GM21528 (cell line): ENCODE measurements around the gene DNMT1.

ENCODE experiments used
- ATAC-seq: cut with Tn5 transposase; IDR thresholded peaks from one replicate; pipeline ENCODE4 v1.9.1; 2021; ENCODE audit warnings: mild to moderate bottlenecking, moderate library complexity; ENCODE audit not compliant: unreplicated experiment, low FRiP score

The DNMT1 gene

DNA sequence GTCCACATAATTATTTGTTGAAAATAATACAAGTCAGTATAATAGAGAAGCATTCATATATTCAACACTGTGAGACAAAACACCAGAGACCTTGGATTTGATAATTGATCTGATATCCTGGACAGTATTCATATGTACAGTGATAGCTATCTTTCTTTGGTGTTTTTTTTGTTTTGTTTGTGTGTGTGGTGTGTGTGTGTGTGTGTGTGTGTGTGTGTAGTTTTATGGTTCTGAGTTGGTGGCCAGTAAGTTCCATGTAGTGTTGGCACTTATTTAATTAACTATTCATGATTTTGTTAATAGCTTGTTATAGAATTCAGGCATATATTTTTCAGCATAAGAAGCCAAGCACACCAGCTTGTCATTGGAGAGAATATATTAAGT, 90.6 kb downstream of the DNMT1 start:
- no peak for ATAC-seq

DNA sequence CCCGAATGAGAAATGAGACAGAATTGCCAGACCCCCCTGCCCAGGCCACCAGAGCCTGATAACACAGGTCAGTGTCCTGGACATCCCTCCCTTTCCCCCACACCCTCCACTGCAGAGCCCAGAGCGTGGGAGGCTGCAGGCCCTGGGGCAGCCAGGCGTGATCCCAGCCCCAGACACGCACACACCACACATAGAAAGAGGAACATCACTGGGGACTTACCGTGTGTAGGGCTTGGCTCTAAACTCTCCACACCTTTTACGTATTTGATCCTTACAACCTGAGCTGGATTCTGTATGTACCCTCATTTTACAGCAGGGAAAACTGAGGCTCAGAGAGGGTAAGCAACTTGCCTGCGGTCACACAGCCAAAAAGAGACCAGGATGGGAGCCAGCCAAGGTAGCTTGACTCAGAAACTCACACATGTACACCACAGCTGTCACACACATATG, 91.9 kb downstream of the DNMT1 start:
- ATAC-seq: no peak

- no peak for ATAC-seq
These were observed 94.5 kb downstream of the DNMT1 start for GRCh38 chr19:10100163-10100785.

GRCh38 chr19:10096615-10096963, 98.2 kb downstream of the DNMT1 start:
- no peak for ATAC-seq

DNA sequence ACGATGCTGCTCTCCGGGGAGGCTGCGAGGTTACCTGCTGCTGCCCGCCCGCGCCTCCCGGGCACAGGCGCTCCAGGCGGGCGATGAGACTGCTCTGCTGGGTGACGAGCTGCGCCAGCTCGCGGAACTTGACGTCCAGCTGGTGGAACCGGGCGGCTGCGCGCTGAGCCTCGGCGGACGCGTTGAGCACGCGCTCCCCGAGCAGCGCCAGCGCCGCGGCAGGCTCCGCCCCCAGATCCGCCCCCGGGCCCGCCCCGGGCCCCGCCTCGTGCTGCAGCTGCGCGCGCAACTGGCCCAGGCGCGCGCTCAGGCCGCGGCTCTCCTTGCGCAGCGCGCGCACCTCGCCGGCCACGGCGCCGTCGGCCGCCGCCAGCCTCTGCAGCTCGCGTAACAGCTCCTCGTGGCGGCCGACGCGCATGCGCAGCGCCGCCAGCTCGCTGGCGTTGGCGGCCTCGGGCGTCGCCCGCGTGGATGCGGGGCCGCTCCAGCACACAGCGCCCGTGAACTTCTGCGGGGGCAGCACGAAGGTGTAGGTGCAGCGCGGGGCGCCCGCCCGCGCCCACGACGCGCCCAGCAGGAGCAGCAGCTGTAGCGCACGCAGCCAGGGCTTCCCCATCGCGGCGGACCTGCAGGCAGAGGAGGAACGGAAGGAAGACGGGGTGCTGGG, 98.7 kb downstream of the DNMT1 start:
- ATAC-seq: peak; percentile 60

DNA sequence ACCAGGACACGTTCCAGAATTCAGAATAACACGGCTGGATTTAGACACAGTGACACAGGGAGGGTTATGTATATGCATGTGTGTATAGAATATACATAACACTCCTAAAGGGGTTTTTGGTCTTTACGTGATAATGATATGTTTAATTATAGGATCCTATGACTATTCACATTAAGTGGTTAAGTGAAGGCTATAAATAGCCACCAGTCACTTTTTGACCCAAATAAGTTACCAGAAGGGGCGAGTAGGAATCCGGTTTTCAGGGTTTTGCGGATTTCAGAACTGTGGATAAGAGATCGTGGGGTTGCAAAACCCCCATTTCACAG, 99.2 kb downstream of the DNMT1 start:
- ATAC-seq: no peak

GRCh38 chr19:10093295-10094186, 101.2 kb downstream of the DNMT1 start:
- ATAC-seq: no peak

DNA sequence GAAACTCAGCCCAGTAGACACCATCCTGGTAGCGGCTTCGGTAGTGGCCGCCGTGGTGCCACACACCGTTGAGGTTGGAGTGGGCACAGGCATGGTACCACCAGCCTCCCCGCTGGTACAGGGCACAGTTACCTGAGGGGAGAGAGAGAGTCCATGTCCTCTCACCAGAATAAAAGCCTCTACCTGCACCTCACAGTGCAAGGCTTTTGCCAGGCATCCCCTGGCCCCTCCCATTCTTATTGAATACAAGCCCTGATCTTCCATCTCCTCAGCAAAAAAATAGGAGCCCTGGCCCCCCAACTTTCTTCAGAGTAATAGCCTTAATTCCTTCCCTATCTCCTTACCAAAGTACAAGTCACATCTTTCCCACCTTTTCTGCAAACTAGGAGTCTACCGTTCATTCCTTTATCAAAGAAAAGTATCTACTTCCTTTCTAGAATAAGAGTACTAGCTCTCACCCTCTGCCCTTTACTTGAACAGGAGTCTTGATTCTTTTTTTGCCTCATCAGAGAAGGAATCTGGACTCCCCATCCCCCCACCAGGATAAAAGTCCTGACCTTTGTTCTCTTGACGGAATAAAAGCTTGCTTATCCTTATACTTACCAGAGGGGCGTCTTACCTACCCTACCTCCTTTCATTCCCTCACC, 102.0 kb downstream of the DNMT1 start:
- ATAC-seq: no peak

DNA sequence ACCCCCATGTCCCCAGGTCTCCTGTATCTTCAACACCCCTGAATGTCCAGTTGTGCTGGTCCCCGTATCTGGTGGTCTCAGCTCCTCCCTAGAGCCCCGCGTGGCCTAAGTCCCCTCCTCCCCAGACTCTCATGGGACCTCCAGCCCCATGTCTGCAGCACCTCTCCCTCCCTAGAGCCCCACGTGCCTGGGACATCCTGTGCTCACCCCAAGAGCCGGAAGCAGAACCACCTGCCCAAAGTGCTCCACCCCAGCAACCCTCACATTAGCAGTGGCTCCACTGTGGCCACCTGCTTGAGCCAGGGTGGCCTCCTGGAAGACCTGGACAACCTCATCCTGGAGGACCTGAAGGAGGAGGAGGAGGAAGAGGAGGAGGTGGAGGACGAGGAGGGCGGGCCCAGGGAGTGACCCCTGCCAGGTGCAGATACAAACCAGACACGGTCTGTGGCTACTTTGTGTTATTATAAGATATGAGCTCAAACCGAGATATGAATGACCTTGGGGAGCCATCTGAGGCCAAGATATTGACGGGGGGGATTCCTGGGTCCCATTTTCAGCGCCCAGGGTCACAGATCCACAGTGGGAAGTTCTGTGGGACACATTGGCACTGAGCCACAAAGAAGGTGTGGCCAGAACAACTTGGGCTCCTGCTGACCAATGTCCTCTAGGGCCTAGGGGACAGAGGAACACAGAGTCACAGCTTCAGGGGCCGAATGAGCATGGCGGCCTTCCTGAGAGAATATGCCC, 102.7 kb downstream of the DNMT1 start:
- no peak for ATAC-seq

DNA sequence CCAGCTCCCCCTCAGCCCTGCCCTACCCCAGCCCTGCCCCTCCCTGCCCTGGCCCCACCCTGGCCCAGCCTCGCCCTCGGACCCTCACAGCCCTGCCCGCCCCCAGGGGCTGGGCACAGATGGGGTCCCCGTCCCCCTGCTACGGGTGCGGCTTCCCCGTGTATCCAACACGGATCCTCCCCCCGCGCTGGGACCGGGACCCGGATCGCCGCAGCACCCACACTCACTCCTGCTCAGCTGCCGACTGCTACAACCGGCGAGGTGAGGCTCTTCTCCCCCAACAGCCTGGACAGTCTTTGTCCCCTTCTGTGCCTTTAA, 103.4 kb downstream of the DNMT1 start:
- ATAC-seq: no peak

DNA sequence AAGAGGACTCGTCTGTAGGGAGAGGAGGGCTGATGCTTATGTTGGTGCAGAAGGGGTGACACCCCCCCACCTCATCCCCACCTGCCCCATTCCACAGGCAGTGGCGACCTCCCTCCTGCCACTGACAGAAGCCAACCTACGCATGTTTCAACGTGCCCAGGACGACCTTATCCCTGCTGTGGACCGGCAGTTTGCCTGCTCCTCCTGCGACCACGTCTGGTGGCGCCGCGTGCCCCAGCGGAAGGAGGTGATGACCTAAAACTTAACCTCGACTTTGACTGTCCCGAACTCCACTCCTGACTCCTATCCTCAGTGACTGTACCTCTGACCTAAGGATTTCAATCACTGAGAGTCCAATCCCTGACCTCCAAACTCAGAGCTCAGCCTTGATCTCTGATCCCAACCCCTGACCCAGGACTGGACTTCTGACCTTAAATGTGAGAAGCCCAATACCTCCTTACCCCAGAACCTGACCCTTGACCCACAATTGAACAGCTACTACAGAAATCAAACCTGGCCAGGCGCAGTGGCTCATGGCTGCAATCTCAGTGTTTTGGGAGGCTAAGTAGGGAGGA, 104.9 kb downstream of the DNMT1 start:
- no peak for ATAC-seq

GRCh38 chr19:10088949-10089554, 105.7 kb downstream of the DNMT1 start:
- no peak for ATAC-seq

DNA sequence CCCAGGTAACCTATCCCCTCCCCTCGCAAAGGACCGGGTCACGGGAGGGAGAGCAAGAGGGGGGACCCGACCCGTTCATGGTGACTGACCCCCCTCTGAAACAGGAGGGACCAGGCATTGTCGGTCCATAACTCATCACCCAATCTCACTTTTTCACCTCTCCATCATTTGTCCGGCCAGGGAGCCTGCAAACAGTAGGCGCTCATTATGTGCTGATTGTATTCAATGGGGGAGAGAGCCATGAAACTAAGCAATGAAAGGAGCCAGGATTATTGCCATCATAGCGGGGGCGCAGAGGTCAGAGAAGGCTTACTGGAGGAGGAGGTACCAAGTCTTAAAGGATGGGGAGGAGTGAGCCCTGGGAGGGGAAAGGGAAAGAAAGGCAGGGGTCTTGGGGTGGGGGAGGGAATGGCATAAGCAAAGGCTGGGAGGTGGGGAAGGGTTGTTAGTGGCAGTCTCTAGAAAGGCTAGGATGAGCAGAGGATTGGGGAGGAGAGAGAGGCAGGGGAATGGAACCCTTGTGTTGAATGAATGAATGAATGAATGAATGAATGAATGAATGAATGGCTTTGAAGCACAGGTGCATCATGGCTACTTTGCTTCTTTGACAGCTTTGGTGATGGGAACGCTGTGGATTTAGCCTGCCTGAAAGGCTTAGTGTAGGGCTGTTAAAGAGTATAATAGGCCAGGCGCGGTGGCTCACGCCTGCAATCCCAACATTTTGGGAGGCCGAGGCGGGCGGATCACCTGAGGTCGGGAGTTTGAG, 107.3 kb downstream of the DNMT1 start:
- ATAC-seq: no peak

DNA sequence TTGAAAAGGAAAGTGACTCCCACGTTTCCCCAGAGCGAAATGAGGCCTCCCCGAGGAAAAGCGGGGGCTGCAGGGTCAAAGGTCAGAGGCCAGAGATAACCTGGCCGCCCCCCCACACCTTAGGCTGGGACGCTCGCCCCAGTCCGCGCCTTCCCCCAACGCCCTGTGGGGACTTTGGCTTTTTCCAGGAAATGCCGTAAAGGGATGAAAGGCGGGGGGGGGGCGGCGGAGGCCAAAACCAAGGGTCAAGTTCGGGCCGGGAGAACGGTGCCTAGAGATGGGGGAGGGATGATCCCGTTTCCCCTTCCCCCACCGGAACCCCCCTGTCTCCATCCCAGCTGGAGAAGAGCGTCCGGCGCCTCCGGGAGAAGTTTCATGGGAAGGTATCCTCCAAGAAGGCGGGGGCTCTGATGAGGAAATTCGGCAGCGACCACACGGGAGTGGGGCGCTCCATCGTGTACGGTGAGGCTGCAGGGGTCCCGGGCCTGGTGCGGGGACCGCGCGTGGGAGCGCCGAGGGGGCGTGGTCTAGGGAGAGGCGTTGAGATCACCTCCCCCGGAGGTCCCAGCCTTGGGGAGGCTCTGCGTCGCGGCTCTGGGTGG, 108.1 kb downstream of the DNMT1 start:
- no peak for ATAC-seq

GRCh38 chr19:10085641-10086590, 108.8 kb downstream of the DNMT1 start, which contains the start of gene SHFL:
TSS of gene SHFL (plus strand) at chr19:10086317. CDS start at chr19:10086428, 111 bp downstream.
- peak; percentile 74 for ATAC-seq

DNA sequence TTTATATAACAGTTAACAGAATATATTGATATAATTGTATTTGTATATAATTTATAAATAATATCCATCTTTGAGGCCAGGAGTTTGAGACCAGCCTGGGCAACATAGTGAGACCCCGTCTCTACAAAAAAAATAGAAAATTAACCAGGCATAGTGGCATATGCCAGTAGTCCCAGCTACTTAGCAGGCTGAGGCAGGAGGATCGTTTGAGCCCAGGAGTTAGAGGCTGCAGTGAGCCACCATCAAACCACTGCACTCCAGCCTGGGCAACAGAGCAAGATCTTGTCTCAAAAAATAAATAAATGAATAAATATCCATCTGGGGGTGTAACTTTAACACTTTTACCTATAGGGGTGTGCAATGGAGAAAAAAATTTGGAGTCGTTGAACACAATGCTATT, 110.0 kb downstream of the DNMT1 start:
- no peak for ATAC-seq

DNA sequence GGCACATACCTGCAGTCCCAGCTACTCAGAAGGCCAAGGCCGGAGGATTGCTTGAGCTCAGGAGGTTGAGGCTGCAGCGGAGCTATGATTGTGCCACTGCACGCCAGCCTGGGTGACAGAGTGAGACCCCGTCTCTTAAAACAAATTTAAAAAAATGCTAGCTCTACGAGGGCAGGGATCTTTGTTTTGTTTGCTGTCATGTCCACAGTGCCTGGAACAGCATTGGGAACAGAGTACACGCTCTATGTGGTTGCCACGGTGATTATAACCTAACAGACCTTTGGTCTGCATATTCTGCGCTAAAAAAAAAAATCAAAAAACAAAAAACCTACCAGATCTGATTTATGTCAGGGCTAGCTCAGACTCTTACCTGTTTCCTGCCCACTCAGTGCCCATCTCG, 110.8 kb downstream of the DNMT1 start:
- ATAC-seq: no peak
